Kidney epithelial cell (primary cell): Measurements from ENCODE around the gene ZNF24. TPM values are rescaled to one million over a fixed set of nuclear protein-coding genes. Genes with fewer than 3 reads are reported as not detected.
A peak's percentile ranks its signal among the peaks of the same experiment; 100 is the strongest.

Experiments used
- DNase-seq: peaks from one replicate; pipeline ENCODE4 v3.0.0-alpha.2; 2010; ENCODE audit warnings: low read depth
- H3K27me3 ChIP-seq: 2 replicates; pipeline ENCODE4 v1.6.0; 2011; ENCODE audit warnings: low read length; ENCODE audit not compliant: control insufficient read depth, insufficient read depth
- H3K36me3 ChIP-seq: 2 replicates; pipeline ENCODE4 v1.5.1; 2011; ENCODE audit warnings: low read length; ENCODE audit not compliant: control insufficient read depth, insufficient read depth
- H3K4me3 ChIP-seq: 2 replicates; pipeline ENCODE4 v1.5.1; 2011; ENCODE audit warnings: low read depth, mild to moderate bottlenecking, control low read depth, low read length
- CTCF ChIP-seq: IDR thresholded peaks from 2 replicates; pipeline ENCODE4 v1.5.1; 2011; ENCODE audit warnings: mild to moderate bottlenecking, moderate library complexity, low read length, control low read depth, inconsistent platforms; ENCODE audit not compliant: insufficient read depth, poor library complexity, severe bottlenecking
- total RNA-seq: library from RNA; depleted of rRNA; stranded (reverse); fragments of >200 nt; gene quantifications from 2 replicates; pipeline ENCODE4 v1.2.3, GENCODE V29; 2015

ZNF24 gene
- total RNA-seq, 1 donor from 2014 or later: 40.7 TPM

GRCh38 chr18:35348001-35348400 lies 3.8 kb upstream of the ZNF24 start:
- no peak for TF ChIP-seq CTCF
- Histone ChIP-seq H3K36me3 (no peaks in the 10 kb centered on the region), H3K27me3 (no peaks in the 10 kb centered on the region), H3K4me3 (no peak overlapping the region)
- no peak for DNase-seq

- DNase-seq: no peak
- H3K4me3 ChIP-seq: no peak overlapping the region
- H3K36me3 ChIP-seq: peaks cover 1% of the 10 kb centered on the region
- no peaks in the 10 kb centered on the region for H3K27me3 ChIP-seq
- TF ChIP-seq CTCF: no peak
Measured at GRCh38 chr18:35345950-35346349, 1.7 kb upstream of the ZNF24 start.

DNA sequence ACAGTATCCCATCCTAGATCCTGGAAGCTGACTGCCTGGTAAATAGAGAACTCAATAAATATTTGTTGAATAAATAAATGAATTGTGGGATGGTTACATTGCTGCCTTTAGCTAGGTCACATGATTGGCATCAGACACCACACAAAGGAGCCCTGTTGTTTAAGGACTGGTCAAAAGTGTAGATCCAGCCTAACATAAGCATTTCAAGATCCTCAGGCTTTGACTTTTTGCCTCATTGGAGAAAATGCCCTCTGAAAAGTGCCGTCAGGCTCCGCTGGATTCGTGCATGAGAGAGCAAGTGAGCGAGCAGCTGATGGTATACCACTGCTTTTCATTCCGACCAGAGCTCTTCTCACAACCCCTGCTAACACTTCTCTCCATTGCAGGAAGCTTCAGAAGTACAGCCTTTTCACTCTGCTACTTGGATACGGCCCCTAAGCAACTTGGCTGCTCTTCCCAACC lies 1.3 kb upstream of the ZNF24 start:
- no peak for TF ChIP-seq CTCF
- Histone ChIP-seq H3K27me3 (no peaks in the 10 kb centered on the region), H3K36me3 (peaks cover 1% of the 10 kb centered on the region), H3K4me3 (no peak overlapping the region)
- DNase-seq: no peak

DNA sequence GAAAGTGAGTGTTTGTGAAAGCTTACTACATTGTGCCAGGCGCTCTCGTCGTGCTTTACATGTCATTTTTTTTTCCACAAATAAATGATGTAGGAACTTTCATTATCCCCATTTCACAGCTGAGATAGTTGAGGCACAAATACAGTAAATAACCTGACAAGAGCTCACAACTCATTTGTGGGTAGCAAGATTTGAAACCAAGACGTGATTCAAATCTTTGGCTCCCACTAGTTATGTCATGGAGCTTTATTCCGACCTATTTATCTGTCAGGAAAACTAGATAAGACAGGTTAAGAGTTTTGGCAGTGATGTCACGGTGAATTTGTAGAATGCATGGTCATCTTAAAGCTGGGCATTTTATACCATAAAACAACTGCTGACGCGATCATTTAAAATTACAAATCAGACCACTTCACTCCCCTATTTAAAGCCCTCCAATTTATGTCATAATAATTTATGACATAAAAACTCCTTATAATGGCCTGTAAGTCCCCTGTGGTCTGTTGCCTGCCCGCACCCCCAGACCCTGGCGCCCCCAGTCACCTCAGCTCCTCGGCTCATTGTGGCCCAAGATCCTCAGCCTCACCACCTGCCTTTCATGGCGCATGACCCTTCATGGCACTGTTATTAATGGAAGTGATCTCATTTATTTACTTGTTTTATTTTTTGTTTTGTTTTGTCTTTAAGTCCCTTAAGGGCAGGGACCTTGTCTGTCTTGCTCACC lies 678 bp upstream of the ZNF24 start:
- no peak for DNase-seq
- peaks cover 1% of the 10 kb centered on the region for H3K36me3 ChIP-seq
- TF ChIP-seq CTCF: no peak

GRCh38 chr18:35343488-35343935 lies 708 bp downstream of the ZNF24 start:
- Histone ChIP-seq H3K4me3 (peak overlapping the region; percentile 96), H3K36me3 (peaks cover 1% of the 10 kb centered on the region), H3K27me3 (no peaks in the 10 kb centered on the region)
- no peak for DNase-seq
- no peak for TF ChIP-seq CTCF

More for the DNA sequence above, 678 bp upstream of the ZNF24 start:
- Histone ChIP-seq H3K27me3 (no peaks in the 10 kb centered on the region), H3K4me3 (peak overlapping the region; percentile 96)

GRCh38 chr18:35337286-35337685 lies 6.9 kb downstream of the ZNF24 start:
- DNase-seq: no peak
- H3K4me3 ChIP-seq: no peak overlapping the region
- no peak for TF ChIP-seq CTCF
- peaks cover 4% of the 10 kb centered on the region for H3K36me3 ChIP-seq
- no peaks in the 10 kb centered on the region for H3K27me3 ChIP-seq
